Astrocyte of the cerebellum (primary cell): ENCODE results near the gene TSPOAP1.

ENCODE experiments used
- DNase-seq: peaks from one replicate; pipeline ENCODE4 v3.0.0-alpha.2; 2011; ENCODE audit warnings: low read depth
- H3K4me3 ChIP-seq: 2 replicates; pipeline ENCODE4 v1.5.1; 2011; ENCODE audit warnings: mild to moderate bottlenecking, low read depth, low read length, moderate library complexity
- CTCF ChIP-seq: IDR thresholded peaks from 2 replicates; pipeline ENCODE4 v1.5.1; 2012; ENCODE audit warnings: low read length, low read depth, moderate library complexity, mild to moderate bottlenecking; ENCODE audit errors: missing control alignments
- in situ Hi-C: cut with HindIII; loops from 2 replicates; pipeline ENCODE4 v1.10.0; 2017; ENCODE audit warnings: low sequenced_read_pairs

Gene TSPOAP1

DNA sequence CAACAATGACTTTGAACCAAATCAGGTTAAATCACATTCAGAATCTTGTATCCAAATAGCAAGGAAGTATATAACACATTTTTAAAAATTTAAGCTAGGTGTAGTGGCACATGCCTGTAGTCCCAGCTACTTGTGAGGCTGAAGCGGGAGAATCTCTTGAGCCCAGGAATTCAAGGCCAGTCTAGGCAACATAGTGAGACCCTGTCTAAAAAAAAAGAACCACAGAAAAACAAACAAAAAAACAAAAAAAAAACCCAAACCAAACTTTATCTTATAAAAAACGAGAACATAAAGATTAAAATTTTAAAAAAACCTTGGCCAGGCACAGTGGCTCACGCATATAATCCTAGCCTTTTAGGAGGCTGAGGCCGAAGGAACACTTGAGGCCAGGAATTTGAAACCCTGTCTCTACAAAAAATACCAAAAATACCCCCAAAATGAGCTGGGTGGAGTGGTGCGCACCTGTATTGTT lies 11.8 kb upstream of the TSPOAP1 start:
- H3K4me3 ChIP-seq: no peak overlapping the region
- in situ Hi-C loops: no loop called here
- no peak for TF ChIP-seq CTCF
- no peak for DNase-seq

DNA sequence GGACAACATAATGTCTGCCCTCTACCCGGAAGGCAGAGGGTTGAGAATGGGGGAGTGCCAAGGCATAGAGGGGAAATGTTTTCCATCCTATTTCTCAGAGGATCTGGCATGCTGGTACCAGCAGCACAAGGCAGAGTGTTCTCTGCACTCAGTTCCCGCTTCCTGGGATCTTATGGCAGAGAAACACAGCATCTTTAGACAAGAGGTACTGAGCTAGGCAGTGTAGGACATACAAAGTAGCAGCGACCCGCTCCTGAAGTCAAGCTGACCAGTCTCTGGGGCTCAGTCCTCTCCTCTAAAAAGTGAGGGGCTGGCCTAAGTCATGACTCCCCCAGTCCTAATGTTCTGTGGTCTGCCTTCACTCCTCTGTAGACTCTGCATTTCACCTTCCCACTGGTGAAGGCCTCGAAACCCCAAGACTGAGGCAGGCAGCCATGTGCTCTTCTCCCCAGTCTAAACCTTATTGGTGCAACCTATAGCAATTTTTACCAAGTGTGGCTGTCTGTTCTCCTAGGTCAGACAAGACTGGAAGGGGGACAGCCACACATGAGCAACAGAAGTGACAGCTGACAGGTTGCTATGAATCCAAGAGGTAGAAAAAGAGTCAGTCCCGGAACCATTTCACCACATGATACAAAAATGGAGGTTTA lies 11.3 kb upstream of the TSPOAP1 start:
- in situ Hi-C loops: no loop called here
- DNase-seq: no peak
- no peak overlapping the region for H3K4me3 ChIP-seq
- TF ChIP-seq CTCF: no peak

DNA sequence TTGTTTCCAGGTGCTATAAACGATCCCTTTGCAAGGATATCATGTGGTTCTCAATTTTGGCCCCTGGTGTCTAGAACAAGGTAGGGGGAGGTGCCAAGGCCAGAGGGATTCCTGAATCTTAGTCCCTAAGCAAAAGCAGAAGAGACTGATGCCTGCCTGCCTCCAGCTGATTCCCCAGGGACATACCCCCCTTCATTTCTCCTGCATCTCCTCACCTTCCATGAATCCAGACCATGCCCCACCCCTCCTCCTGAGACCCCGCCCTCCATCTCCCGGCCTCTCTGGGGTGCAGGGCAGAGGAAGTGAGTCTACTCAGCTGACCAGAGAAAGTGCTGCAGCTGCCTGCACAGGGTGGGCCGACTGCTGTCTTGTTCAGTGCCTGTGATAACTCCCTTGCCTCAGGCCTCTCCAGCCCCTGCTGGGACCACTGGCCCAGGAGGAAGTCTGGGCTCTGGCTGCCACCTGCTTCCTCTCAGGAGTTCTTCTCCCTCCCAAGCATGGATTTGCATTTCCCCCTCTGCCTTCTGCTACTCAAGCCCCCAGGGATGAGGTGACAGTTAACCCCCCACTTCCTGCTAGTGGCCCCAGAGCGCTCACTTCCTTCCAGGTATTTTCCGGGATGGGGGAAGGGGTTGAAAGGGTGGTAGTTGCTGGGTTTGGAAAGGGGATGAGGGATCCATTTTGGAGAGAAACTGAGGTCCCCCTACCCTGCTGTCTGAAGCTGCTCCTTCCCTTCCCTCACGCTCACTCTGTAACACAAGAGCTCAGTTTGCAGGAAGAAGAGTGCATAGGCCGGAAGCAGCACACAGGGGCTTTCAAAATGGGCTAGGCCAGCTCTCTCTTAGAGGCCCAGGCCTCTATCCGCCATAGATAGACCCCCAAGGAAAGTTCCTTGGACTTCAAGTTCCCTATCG lies 10.5 kb upstream of the TSPOAP1 start:
- DNase-seq: no peak
- in situ Hi-C loops: no loop called here
- no peak overlapping the region for H3K4me3 ChIP-seq

DNA sequence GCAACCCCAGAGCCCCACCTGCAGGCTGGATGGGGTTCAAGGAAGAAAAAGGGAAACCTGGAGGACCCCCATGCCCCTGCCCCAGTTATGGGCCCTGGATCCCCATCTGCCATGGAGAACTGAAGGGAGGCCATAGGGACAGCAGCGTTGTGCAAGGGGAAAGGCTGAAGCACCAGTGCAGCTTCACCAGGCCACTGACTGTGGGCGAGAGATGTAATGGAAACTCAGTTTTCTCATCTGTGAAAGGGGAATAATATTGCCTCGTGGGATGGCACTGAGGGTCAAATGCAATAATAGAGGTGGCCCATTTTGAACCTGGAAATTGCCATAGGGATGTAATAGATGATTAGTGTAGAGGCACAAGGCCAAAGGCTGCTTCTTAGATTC lies 9.9 kb upstream of the TSPOAP1 start:
- no peak overlapping the region for H3K4me3 ChIP-seq
- no peak for TF ChIP-seq CTCF
- in situ Hi-C loops: no loop called here
- DNase-seq: no peak

More for the DNA sequence above, 10.5 kb upstream of the TSPOAP1 start:
- TF ChIP-seq CTCF: no peak

DNA sequence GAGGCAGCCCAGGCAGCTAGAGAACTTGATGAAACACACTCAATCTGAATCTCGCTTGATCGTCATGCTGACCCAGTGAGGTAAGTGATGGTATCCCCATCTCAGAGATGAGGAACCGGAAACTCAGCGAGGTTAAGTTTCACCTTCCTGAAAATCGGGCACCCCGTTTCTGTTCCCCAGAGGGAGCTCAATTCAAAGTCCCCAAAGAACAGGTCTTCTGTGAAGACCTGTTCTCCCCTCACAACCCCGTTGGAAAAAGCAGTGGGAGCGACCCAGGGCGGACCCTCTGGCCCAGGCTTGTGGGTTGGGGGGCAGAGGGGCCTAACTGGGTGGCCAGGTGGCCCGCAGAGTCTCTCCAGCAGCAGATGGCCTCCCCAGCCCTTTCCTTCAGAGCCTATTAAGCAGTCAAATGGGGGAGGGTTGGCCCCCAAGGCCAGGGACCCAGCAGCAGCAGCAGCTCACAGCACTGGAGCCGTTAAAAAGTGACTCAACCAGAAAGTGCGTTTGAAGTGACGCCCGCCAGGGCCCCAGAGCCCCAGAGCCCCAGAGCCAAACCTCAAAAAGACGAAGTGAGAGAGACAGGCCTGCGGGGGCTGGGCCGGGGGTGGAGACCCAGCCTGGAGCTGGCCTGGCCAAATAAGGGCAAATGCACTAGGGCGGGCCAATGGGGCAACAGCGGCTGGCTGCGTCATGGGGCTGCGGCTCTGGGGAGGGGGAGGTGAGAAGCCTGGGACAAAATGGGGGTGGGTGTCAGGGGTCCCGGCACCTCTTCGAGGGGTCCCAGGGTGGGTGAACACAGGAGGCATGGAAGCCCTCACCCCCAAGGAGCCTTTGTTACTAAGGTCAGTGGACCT lies 9.2 kb upstream of the TSPOAP1 start:
- H3K4me3 ChIP-seq: no peak overlapping the region
- DNase-seq: peak; percentile 33
- no peak for TF ChIP-seq CTCF
- in situ Hi-C loops: no loop called here

DNA sequence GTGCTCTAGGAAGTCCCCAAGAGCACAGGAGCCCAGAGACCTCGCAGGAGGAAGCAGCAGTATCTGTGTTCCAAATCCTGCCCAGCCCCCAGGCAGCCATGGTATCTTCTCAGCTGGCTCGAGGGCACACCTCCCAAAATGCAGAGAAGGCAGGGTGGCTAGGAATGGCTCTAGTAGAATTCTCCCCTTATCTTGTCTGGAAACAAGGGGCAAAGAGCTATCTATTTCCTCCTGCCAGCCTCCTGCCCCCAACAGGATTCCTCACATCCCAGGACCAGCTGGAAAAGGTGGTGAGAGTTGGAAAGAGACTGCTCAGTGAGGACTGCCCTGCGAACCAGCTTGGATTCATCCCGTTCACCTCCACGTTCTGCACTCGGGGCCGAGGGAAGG lies 8.6 kb upstream of the TSPOAP1 start:
- no peak for TF ChIP-seq CTCF
- DNase-seq: no peak
- in situ Hi-C loops: no loop called here
- H3K4me3 ChIP-seq: no peak overlapping the region
